GM12892 (cell line): ENCODE data around the gene KRT81.

Experiments used
- DNase-seq: peaks from one replicate; pipeline ENCODE4 v3.0.0; 2011; ENCODE audit not compliant: insufficient read length
- FAIRE-seq: peaks from 2 replicates; lab custom pipeline; 2011; peaks lifted over from hg19 to GRCh38; lab: Jason Lieb, UNC
- POLR2A ChIP-seq: IDR thresholded peaks from 2 replicates; pipeline ENCODE4 v1.6.1; 2011; ENCODE audit warnings: low read depth, low read length, control low read depth
- POLR2AphosphoS5 ChIP-seq: IDR thresholded peaks from 2 replicates; pipeline ENCODE4 v1.6.1; 2011; ENCODE audit warnings: low read depth, low read length, control low read depth
- TAF1 ChIP-seq: IDR thresholded peaks from 2 replicates; pipeline ENCODE4 v1.6.1; 2011; ENCODE audit warnings: low read depth, mild to moderate bottlenecking, control low read depth, low read length, borderline replicate concordance

KRT81 gene

DNA sequence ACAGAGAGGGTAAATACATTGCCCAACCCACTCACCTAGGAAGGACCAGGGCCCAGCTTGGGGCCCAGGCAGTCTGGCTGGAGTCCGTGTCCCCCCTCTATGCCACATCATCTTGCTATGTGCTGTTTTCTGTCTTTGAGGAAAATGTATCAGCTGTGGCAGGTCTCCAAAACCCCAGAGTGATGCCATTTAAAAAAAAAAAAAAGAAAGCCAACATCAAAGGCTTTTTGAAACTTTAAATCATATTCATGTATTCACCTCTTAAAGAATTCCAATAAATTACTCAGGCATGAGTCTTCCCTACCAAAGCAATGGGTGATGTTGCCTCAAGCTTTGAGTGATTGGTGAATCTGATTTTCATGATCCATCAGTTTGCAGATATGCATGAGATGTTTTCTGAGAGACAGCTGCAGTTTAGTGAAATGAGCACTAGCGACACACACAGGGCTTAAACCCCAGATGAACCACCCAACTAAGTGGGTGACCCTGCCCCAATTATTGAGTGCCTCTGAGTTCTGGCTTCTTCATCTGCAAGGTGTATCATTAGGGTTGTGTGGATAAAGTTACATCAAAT is 6.1 kb downstream of the KRT81 start:
- FAIRE-seq (no peak), DNase-seq (no peak)
- TF ChIP-seq POLR2AphosphoS5 (no peak), POLR2A (no peak), TAF1 (no peak)

GRCh38 chr12:52284562-52285171 is 6.7 kb downstream of the KRT81 start:
- no peak for DNase-seq
- TF ChIP-seq POLR2A (no peak), TAF1 (no peak), POLR2AphosphoS5 (no peak)
- no peak for FAIRE-seq

GRCh38 chr12:52280796-52281560 is 10.4 kb downstream of the KRT81 start:
- TF ChIP-seq POLR2AphosphoS5 (no peak), TAF1 (no peak), POLR2A (no peak)
- DNase-seq (no peak), FAIRE-seq (no peak)

DNA sequence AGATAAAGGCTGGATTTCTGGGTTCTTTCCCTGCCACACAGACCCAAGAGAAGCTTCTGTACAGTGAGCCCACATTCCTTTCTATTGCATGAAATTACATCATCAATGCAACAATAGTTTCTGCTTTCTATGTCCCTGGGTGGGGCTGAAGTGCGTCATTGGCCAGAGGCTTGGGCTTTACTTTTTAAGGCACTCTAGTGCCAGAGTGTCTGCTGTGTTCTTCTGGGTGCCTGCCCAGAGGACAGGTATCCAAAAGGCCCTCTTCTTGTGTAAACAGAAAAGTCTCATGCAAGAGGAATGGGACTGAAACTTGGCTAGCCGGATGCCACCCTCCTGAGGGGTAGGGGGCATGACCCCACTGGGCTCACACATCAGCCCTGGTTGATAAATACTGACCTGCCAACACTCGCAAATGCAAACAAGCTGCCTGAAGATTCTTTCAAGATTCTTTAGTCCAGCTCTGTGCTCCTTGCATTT is 11.0 kb downstream of the KRT81 start:
- TF ChIP-seq POLR2AphosphoS5 (no peak), TAF1 (no peak), POLR2A (no peak)
- no peak for FAIRE-seq
- no peak for DNase-seq

DNA sequence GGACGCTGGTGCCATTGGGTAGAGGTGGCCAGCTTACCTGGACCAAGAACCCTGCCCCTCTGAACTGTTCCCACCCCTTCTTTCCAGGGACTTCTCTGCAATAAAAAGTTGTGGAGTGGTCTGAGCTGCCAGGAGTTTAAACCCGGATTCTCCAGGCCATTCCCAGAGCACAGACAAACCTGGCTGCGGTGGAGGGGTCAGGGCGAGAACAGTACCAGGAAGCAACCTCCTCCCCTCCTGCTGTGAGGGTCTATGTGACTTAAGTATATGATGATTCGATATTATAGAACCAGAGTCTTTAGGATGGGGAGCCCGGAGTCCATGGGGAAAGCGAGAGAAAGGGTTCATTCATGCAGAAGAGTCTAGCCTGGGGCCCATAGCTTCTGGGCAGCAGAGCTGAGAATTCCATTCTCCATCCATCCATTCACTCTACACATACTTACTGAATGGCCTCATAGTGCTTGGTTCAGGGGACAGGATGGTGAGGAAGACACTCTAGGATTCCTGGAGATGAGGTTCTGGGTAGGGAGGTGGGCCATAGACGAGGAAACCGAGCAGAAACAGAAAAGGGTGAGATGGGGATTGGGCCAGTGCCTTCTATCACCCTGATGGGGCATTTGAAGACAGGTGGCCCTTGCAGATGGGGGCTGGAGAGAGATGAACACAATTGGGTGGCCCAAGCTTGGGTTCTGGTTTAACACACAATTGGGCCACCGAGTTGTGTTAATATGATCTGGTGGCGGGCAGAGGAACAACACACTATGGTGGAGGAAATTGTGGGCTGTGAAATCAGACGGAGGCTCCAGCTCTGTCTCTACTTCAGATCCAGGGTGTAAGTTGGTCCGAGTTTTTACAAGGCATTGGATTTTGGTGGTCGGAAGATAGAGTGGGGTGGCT is 11.7 kb downstream of the KRT81 start:
- no peak for TF ChIP-seq POLR2AphosphoS5
- no peak for TF ChIP-seq POLR2A
- TF ChIP-seq TAF1 = no peak
- DNase-seq (no peak), FAIRE-seq (no peak)

DNA sequence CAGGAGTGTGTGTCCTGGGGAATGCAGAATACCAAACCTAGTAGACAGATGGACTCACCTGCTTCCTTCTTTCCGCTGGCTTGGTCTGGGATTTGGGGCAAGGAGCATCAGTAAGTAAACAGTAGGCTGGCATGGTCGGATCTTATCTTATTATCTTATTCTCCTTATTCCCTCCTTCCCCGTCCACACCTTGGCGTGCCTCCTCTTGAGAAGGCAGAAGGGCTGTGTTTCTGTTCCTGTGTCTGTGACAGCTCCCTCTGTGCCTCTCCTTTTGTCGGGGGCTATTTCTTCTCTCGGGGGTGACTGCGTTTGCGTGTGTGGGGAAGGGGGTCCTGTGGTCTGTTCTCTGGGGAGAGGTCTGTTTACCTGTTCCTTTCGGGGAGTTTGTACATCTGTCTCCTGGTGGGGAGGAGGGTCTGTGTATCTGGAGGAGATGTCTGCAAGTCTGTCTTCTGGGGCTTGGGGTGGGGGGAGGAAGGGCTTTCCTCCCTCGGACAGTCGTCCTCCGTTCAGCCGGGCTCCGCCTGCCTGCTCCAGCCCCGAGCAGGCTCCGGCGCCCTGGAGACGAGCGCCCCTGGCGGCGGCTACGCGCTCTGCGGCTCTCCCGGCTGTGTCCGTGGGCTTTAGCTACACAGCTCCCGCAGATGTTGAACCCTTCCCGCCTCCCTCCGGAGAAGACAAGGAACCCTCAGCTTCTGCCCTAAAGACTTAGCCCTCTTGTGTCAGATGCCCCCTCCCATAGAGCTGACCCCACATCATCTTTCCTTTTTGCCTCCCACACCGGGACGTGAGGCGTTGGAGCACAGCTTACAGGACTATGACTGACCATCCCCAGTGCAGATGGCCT is 12.5 kb downstream of the KRT81 start:
- FAIRE-seq (peak; percentile 94), DNase-seq (peak; percentile 89)
- no peak for TF ChIP-seq POLR2A
- no peak for TF ChIP-seq POLR2AphosphoS5
- no peak for TF ChIP-seq TAF1

- FAIRE-seq = peak; percentile 53
- TF ChIP-seq POLR2AphosphoS5 (no peak), TAF1 (no peak), POLR2A (no peak)
- DNase-seq = no peak
These were observed 13.7 kb downstream of the KRT81 start for GRCh38 chr12:52277486-52278245.

GRCh38 chr12:52275686-52276085 is 15.6 kb downstream of the KRT81 start:
- TF ChIP-seq TAF1 (no peak), POLR2A (no peak), POLR2AphosphoS5 (no peak)
- FAIRE-seq (no peak), DNase-seq (no peak)

- TF ChIP-seq TAF1 (no peak), POLR2A (no peak), POLR2AphosphoS5 (no peak)
- DNase-seq (no peak), FAIRE-seq (no peak)
These were observed 16.7 kb downstream of the KRT81 start, which contains the start of gene KRT86 for GRCh38 chr12:52274521-52275120. TSS of gene KRT86 (plus strand) at chr12:52274645. CDS start at chr12:52301917, 27,272 bp downstream.

- TF ChIP-seq POLR2AphosphoS5 (no peak), POLR2A (no peak), TAF1 (no peak)
- DNase-seq = no peak
These were observed 20.2 kb downstream of the KRT81 start for GRCh38 chr12:52271158-52271557.

More at GRCh38 chr12:52271158-52271557, 20.2 kb downstream of the KRT81 start:
- FAIRE-seq = no peak
